Muscle of back (tissue), 11 donors: Measurements from ENCODE around the gene ZMYM2. TPM values are rescaled to one million over a fixed set of nuclear protein-coding genes. Genes with fewer than 3 reads are reported as not detected.
"Not testable (repeated sequence)": the region's sequence is repeated elsewhere in the genome, so short reads cannot be mapped to it uniquely, and the experiment has no call there.

Experiments
- DNase-seq, 3 donors: peaks; one replicate each; pipeline versions ENCODE4 v3.0.0 to v3.0.0-alpha.2; 2013
- polyA plus RNA-seq, 10 donors: library from polyadenylated mRNA; unstranded; fragments of 120-200 nt; gene quantifications; one replicate each; pipeline ENCODE4 v1.2.1, GENCODE V29; 2013; ENCODE audit not compliant: insufficient read length in 10 of 10

Gene ZMYM2
- polyA plus RNA-seq, 10 donors, result 37.2 to 75.3 (median 53.4) TPM

DNA sequence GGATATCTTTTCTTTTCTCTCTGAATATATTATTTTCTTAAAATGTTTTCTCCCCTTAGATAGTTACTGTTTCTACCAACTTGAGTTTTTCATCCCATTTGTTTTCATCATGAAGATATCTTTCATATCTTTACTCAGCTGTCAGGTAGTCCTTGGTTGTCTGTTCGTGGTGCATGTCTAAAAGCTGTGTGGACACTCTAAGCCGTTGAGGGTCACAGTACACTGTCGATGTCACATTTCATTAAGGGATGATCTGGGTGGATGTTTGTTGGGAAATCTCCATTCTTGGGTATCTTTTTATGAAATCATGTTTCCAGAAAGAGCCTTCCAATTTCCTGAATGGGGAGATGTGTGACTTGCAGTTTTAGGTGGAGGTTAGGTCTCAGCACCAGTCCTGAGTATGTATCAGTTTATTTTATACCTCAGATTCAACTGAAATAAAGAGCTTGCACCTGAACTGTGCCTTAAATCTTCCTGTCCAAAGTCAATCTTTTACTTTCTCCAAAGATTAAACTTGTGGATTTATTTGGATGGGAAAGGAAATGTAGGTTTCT lies 23.2 kb downstream of the ZMYM2 start:
- DNase-seq, result no peak

- no peak for DNase-seq
Measured at GRCh38 chr13:19982447-19983043, 24.0 kb downstream of the ZMYM2 start.

- peak; percentile 6 to 23 (median 11) for DNase-seq
Measured at GRCh38 chr13:19984430-19985218, 26.1 kb downstream of the ZMYM2 start.

DNA sequence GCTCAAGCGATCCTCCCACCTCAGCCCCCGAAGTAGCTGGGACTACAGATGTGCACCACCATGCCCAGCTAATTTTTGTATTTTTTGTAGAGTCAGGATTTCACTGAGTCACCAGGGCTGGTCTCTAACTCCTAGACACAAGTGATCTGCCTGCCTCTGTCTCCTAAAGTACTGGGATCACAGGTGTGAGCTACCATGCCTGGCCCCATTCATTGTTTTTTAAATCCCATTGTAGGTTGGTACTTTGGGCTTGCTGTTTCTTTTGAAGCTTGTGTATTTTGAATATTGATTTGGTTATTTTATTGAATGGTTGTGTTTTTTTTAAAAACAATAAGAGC lies 26.7 kb downstream of the ZMYM2 start:
- no peak for DNase-seq

GRCh38 chr13:19991531-19991930 lies 33.0 kb downstream of the ZMYM2 start:
- no peak for DNase-seq

DNA sequence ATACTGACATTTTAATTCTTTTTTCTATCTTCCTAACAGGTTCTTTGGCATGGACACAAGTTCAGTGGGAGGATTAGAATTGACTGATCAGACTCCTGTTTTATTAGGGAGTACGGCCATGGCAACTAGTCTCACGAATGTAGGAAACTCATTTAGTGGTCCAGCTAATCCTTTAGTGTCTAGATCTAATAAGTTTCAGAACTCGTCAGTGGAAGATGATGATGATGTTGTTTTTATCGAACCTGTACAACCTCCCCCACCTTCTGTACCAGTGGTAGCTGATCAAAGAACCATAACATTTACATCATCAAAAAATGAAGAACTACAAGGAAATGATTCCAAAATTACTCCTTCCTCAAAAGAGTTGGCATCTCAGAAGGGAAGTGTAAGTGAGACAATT lies 34.5 kb downstream of the ZMYM2 start:
- no peak for DNase-seq

GRCh38 chr13:19998960-19999359 lies 40.4 kb downstream of the ZMYM2 start:
- no peak for DNase-seq

DNA sequence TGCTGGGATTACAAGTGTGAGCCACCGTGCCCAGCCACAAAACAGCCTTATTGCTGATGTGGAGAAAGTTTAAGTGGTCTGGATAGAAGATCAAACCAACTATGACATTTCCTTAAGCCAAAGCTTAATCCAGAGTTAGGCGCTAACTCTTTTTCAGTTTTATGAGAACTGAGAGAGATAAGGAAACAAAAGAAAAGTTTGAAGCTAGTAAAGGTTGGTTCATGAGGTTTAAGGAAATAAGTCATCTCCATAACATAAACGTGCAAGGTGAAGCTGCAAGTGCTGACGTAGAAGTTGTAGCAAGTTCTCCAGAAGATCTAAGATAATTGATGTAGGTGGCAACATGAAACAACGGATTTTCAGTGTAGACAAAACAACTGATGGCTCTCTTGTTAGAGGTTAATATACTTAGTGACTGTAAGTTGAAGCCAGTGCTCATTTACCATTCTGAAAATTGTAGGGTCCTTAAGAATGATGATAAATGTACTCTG lies 41.6 kb downstream of the ZMYM2 start:
- DNase-seq, result no peak

- DNase-seq, result no peak
Measured at GRCh38 chr13:20001366-20002190, 43.1 kb downstream of the ZMYM2 start.

- DNase-seq, result no peak
Measured at GRCh38 chr13:20002787-20003186, 44.3 kb downstream of the ZMYM2 start.

DNA sequence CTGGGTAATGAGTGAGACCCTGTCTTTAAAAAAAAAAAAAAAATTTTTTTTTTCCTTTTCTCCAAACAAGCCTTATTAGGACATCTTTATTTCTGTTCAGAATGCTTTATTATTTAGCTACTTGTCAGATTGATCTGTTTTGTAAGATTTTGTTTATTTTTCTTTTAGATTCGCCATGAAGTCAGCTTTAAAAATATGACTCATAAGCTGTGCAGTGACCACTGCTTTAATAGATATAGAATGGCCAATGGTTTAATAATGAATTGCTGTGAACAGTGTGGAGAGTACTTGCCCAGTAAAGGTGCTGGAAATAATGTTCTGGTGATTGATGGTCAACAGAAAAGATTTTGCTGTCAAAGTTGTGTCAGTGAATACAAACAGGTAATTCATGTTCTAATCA lies 47.7 kb downstream of the ZMYM2 start:
- no peak for DNase-seq

DNA sequence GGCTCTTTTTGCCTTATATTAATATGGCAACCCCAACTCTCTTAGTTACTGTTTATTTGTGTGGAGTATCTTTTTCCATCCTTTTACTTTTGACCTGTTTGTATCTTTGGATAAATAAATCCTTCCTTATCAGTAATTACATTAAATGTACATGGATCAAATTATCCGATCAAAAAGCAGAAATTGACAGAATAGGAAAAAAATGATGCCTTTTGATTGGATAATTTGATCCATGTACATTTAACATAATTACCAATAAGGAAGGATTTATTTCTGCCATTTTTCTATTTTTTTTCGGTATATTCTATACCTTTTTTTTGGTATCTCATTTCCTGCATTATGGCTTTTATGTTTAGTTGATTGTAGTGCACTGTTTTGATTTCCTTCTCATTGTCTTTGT lies 57.2 kb downstream of the ZMYM2 start:
- DNase-seq, result no peak

DNA sequence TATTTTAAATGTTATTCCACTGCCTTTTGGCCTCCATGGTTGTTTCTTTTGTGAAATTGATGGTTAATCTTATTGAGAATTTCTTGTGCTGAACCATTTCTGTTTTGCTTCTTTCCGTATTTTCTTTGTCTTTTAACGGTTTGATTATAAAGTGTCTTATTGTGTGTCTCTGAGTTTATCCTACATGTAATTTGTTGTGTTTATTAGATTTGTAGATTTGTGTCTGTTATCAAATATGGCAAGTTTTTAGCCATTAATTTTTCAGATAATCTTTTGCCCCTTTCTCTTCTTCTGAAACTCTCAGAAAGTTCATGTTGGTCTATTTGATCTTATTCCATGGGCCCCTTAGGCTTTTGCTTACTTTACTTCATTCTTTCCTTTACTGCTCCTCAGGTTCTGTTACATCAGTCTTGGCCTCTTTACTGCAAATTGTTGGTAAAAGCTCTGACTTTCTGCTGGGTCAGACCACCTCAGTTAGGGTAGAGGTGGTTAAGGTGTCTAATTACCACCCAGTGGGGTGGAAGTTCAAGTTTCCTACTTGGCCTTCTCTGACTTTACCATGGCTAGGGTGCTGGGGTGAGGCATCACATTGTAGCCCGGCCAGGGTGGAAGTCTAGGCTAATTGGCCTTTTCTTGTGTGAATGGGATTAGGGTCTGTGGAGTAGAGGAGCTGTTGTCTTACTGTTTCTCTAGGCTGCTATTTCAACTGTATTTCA lies 58.3 kb downstream of the ZMYM2 start:
- DNase-seq, result no peak

DNA sequence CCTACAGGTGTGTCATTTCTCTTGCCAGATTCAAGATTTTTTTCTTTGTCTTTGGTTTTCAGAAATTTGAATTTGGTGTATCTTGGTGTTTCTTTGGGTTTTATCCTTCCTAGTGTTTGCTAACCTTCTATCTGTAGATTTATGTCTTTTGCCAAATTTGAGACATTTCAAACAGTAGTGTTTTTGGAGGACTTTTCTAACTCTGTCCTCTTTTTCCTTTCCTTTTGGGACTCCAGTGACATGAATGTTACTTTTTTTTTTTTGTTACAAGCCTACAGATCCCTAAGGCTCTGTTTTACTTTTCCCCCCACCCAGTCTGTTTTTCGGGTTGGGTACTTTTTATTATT lies 58.8 kb downstream of the ZMYM2 start:
- DNase-seq, result no peak

GRCh38 chr13:20019043-20019442 lies 60.5 kb downstream of the ZMYM2 start:
- no peak for DNase-seq

DNA sequence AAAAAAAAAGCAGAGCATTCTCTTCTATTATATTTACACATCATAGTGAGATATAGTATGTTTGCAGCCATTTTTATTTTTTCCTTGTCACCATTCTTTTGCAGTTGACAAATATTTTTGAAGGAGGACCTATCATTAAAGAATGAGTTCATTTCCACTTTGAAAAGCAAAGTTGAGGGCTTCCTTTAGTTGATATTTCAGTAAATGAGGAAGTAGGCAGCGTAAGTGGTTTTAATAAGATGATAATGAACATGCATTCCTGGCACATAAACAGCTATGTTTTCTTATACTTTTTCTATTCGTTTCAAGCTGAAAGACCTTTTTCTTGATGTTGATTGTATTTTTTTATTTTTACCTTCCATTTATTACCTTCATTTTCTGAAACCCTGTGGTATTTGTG lies 66.2 kb downstream of the ZMYM2 start:
- no peak for DNase-seq

DNA sequence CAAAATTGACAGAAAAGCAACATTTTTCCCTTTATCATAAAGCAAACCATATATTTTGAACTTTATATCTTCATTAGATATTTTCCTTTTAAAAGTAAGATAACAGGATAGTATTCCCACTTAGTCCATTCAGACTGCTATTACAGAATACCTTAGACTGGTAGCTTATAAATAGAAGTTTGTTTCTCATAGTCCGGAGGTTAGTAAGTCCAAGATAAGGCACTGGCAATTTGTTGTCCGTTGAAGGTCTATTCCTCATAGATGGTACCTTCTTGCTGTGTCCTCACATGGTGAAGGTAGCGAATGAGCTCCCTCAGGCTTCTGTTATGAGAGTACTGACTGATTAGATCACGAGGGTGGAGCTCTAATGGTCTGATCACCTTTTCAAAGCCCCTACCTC lies 70.4 kb downstream of the ZMYM2 start:
- DNase-seq, result no peak

- DNase-seq, result no peak
Measured at GRCh38 chr13:20033486-20033885, 75.0 kb downstream of the ZMYM2 start.

GRCh38 chr13:20035130-20035529 lies 76.6 kb downstream of the ZMYM2 start:
- DNase-seq, result no peak

- DNase-seq, result no peak
Measured at GRCh38 chr13:20037908-20038307, 79.4 kb downstream of the ZMYM2 start.

DNA sequence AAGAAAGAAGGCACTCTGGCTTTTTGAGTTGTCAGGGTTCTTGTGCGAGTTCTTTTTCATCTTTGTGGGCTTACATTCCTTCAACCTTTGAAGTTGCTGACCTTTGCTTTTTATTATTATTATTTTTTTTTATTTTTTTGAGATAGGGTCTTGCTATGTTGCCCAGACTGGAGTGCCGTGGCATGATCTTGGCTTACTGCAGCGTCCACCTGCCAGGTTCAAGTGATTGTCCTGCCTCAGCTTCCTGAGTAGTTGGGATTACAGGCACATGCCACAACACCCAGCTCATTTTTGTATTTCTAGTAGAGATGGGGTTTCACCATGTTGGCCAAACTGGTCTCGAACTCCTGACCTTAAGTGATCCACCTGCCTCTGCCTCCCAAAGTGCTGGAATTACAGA lies 84.1 kb downstream of the ZMYM2 start:
- DNase-seq, result not testable (repeated sequence)
